Left renal pelvis (tissue), 4 donors: Measurements from ENCODE around the gene SSH3. TPM values are rescaled to one million over a fixed set of nuclear protein-coding genes. Genes with fewer than 3 reads are reported as not detected.
"Not testable (repeated sequence)": the region's sequence is repeated elsewhere in the genome, so short reads cannot be mapped to it uniquely, and the experiment has no call there.

Experiments
- DNase-seq, 4 donors: peaks; one replicate each; pipeline ENCODE4 v3.0.0-alpha.2; 2013; ENCODE audit warnings: low read depth in 4 of 4, low spot score in 3 of 4
- polyA plus RNA-seq, 4 donors: library from polyadenylated mRNA; unstranded; fragments of 120-200 nt; gene quantifications; one replicate each; pipeline ENCODE4 v1.2.1, GENCODE V29; 2013; ENCODE audit not compliant: insufficient read length in 4 of 4

The SSH3 gene
- 10 to 100 TPM; 16.6 to 37.2 (median 24.5) TPM for polyA plus RNA-seq

GRCh38 chr11:67303132-67303834, at the start of gene SSH3:
SSH3 (plus strand) TSS chr11:67303530; CDS start chr11:67303626, 96 bp downstream.
- DNase-seq = no peak

- no peak for DNase-seq
Measured at GRCh38 chr11:67253872-67254624, 49.3 kb upstream of the SSH3 start.

GRCh38 chr11:67254798-67255197, 48.5 kb upstream of the SSH3 start:
- DNase-seq = no peak

- DNase-seq = no peak
Measured at GRCh38 chr11:67255353-67255752, 48.0 kb upstream of the SSH3 start.

- no peak for DNase-seq
Measured at GRCh38 chr11:67255864-67256263, 47.5 kb upstream of the SSH3 start.

- no peak for DNase-seq
Measured at GRCh38 chr11:67256477-67257135, 46.7 kb upstream of the SSH3 start.

GRCh38 chr11:67260406-67260805, 42.9 kb upstream of the SSH3 start:
- no peak for DNase-seq

GRCh38 chr11:67260885-67261639, 42.3 kb upstream of the SSH3 start:
- not testable (repeated sequence) for DNase-seq

- DNase-seq = no peak
Measured at GRCh38 chr11:67261640-67261945, 41.7 kb upstream of the SSH3 start.

- no peak for DNase-seq
Measured at GRCh38 chr11:67261946-67262681, 41.2 kb upstream of the SSH3 start.

- DNase-seq = no peak
Measured at GRCh38 chr11:67262731-67263675, 40.3 kb upstream of the SSH3 start.

- no peak for DNase-seq
Measured at GRCh38 chr11:67264260-67264659, 39.1 kb upstream of the SSH3 start.

- DNase-seq = no peak
Measured at GRCh38 chr11:67264877-67265632, 38.3 kb upstream of the SSH3 start.

GRCh38 chr11:67265633-67266448, 37.5 kb upstream of the SSH3 start:
- no peak for DNase-seq

GRCh38 chr11:67266449-67267187, 36.7 kb upstream of the SSH3 start, which contains the start of gene GRK2:
GRK2 (plus strand) TSS chr11:67266473; CDS start chr11:67266700, 227 bp downstream.
- DNase-seq = no peak

GRCh38 chr11:67267188-67268080, 35.9 kb upstream of the SSH3 start:
- DNase-seq = no peak
